Inflammatory macrophage treated with lipopolysaccharide for 1 hour (primary cell): Measurements from ENCODE around the gene INPP5D.
"Not testable (repeated sequence)": the region's sequence is repeated elsewhere in the genome, so short reads cannot be mapped to it uniquely, and the experiment has no call there.

Experiments
- DNase-seq, 2 donors: peaks; one replicate each; pipeline ENCODE4 v3.0.0-alpha.2; 2020 to 2022

The INPP5D gene

GRCh38 chr2:233186851-233187250 lies 126.7 kb downstream of the INPP5D start:
- no peak for DNase-seq

GRCh38 chr2:233189025-233189424 lies 128.9 kb downstream of the INPP5D start:
- no peak for DNase-seq

GRCh38 chr2:233191016-233191415 lies 130.9 kb downstream of the INPP5D start:
- peak; percentile 7 to 11 for DNase-seq

DNA sequence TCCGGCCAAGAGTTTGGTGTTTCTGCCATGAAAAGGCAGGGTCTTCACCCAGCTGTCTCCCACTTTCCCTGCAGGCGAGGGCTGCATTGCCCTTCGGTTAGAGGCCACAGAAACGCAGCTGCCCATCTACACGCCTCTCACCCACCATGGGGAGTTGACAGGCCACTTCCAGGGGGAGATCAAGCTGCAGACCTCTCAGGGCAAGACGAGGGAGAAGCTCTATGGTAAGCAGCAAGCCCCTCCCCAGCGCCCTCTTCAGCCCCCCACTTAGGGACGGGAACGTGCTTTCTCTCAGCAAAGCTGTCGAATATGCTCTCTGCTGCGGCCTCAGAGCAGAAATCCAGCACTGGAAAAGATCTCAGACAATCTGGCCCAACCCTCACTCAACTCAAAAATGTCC lies 133.6 kb downstream of the INPP5D start:
- DNase-seq = no peak

DNA sequence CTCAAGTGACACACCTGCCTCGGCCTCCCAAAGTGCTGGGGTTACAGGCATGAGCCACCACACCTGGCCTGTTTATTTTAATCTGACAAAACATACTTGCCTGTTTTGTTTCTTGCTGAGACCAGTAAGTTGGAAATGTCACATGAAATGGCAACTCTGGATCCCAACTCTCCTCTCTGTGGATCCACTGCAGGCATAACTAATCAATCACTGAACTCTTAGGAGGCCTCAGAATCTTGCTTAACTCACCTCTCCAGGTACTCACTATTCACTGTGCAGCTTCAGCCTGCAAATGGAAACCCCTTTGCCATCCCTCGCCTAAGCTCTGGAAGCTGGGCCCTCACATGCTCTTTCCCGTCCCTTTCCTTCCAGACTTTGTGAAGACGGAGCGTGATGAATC lies 134.9 kb downstream of the INPP5D start:
- DNase-seq = no peak

- no peak for DNase-seq
These were observed 136.9 kb downstream of the INPP5D start for GRCh38 chr2:233197022-233197421.

DNA sequence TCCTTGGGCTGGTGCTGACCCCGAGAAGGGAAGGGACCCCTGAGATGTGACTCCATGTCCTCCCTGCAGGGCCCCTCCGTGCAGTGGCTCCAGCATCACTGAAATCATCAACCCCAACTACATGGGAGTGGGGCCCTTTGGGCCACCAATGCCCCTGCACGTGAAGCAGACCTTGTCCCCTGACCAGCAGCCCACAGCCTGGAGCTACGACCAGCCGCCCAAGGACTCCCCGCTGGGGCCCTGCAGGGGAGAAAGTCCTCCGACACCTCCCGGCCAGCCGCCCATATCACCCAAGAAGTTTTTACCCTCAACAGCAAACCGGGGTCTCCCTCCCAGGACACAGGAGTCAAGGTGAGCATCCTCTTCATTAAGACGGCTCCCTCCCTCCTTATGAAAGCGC lies 137.9 kb downstream of the INPP5D start:
- DNase-seq = no peak

GRCh38 chr2:233199870-233200269 lies 139.7 kb downstream of the INPP5D start:
- peak; percentile 61 to 71 for DNase-seq

DNA sequence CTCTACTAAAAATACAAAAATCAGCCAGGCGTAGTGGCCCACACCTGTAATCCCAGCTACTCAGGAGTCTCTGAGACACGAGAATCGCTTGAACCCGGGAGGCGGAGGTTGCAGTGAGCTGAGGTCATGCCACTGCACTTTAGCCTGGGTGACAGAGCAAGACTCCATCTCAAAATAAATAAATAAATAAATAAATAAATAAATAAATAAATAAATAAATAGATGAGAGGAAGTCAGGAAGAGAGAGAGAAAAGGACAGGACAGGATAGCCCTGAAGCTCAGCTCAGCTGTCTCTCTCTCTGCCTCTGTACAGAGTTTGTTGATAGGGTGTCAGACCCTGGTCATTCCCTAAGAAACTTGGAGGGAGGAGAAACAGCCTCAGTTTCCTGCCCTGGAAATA lies 140.6 kb downstream of the INPP5D start:
- not testable (repeated sequence) for DNase-seq

- DNase-seq = no peak
These were observed 141.3 kb downstream of the INPP5D start for GRCh38 chr2:233201258-233202013.

DNA sequence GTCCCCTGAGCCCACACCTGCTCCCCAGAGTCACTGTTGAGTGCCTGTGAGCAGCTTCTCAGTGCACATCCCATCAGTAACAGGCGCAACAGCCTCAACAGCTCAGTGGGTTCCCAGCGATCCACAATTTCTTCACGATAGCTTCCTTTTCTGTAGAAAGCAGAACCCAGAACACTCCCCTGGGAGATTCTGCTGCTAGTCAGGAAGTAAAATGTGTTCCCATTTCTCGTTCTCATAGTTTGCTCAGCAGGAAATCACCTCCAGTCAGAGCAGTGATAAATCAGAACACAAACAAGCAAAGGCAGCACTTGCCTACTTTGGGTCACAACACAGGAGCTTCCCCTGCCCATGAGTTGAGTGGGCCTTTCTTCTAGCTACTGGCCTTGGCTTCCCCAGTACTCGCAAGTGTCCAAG lies 142.4 kb downstream of the INPP5D start:
- peak; percentile 76 to 90 for DNase-seq

DNA sequence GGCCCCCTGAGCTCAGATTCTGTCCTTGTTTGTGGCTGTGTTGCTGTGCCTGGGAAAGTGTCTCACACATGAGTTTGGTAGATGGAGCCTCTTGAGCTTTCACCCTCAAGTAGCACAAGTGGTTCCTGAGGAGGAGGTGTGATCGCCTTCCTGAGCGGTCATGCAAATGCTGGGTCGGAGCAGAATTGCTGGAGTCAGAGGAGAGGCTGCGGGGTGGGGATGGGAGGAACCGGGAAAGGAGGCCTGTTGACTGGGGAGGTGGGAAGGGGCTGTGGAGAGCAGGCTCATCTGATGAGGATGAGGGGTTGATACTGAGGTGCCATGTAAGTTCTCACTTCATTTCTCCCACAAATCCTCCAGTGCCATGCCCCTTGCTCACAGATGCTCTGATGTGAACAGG lies 142.9 kb downstream of the INPP5D start:
- no peak for DNase-seq

- DNase-seq = no peak
These were observed 144.3 kb downstream of the INPP5D start for GRCh38 chr2:233204286-233204936.

- DNase-seq = no peak
These were observed 148.4 kb downstream of the INPP5D start for GRCh38 chr2:233208382-233209116.

- no peak for DNase-seq
These were observed 149.0 kb downstream of the INPP5D start for GRCh38 chr2:233209117-233209532.

GRCh38 chr2:233209533-233210171 lies 149.5 kb downstream of the INPP5D start:
- no peak for DNase-seq

- DNase-seq = no peak
These were observed 150.1 kb downstream of the INPP5D start for GRCh38 chr2:233210281-233210680.

DNA sequence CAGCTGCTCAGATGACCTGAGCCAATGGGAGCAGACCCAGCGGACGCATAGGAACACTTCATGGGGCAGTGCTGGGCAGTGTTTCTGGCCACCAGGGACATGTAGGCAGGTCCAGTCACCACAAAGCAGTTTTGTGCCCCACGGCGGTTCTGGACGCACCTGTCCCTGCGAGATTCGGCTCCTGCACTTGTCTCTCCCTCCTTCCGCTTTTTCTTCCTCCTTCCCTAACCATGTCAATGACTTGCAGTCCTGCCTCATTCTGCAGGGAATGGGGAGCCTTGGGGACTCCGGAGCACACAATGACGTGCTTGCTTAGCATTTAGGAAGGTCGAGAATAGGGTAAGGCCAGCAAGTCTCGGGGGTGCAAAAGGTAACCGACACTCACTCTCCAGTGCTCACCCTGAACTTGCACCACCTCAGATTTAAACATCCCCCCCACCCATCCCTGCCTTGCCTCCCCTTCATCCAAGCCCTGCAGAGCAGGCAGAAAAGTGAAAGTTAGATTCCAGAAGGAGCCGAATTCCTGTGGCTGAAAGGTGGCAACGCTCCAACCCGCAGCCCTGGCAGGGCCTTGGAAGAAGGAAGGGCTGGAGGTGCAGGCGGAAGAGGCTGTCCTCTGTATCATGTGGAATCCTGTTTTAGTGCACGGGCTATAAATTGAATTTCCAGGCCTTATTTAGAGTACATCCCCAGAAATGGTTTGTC lies 150.9 kb downstream of the INPP5D start:
- DNase-seq = no peak

DNA sequence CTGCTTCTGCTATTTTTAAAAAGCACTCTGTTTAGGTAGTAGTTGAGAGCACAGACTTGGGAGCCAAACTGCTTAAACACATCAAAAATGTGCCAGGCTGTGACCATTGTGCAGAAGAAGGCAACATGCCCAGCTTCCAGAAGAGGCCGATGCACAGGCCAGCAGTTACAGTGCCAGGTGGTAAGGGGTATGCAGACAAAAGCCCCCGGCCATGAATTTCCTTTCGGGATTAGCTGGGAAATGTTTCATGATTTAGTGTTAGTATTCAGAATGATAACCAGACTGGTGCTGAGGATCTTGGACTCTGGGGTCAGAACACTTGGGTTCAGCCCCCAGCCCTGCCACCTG lies 151.4 kb downstream of the INPP5D start:
- no peak for DNase-seq

DNA sequence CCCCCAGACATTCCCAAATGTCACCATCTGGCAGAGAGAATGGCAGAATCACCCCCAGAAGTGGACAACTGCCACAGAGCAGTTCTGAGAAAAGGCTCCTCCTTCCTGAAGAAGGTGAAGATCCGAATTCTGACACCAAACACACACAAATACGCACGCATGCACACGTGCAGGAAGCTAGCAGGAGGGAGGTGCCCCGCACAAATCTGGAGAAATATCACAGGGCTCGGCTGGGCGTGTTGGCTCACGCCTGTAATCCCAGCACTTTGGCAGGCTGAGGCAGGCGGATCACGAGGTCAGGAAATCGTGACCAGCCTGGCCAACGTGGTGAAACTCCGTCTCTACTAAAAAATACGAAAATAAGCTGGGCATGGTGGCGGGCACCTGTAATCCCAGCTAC lies 152.9 kb downstream of the INPP5D start:
- no peak for DNase-seq

DNA sequence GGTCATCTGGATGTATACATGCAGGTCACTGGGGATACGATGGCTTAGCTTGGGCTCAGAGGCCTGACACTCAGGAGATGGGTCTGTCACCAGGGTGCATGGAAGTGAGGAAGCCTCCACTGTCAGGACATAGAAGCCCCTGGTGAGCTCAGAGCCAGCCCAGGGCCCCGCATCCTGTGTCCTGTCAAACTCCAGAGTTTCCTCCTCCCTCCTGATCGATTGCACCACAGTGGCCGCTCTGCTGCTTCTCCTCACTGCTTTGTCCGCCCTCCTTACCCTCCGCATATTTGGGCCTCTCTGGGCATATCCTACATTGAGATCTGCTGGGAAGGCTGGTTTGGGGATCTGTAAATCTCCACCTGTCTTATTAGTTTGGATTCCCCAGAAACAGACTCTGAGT lies 153.8 kb downstream of the INPP5D start:
- DNase-seq = no peak

GRCh38 chr2:233217892-233218377 lies 157.8 kb downstream of the INPP5D start:
- DNase-seq = peak; percentile 19 to 51

DNA sequence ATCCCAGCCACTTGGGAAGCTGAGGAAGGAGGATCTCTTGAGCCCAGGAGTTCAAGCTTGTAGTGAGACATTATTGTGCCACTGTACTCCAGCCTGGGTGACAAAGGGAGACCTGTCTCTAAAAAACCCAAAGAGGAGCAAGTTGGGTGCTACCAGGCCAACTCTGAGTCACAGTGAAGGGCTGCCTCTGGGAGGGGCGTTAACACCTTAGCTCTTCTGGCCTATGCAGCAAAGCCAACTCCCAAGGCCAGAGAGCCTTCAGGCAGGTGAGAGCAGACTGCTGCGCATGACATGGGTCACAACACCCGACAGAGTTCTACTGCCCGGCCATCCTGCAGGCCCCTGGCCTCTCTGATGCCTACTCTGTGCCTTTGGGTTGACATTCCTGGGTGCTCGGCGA lies 158.7 kb downstream of the INPP5D start:
- DNase-seq = no peak
